GM18526 (cell line): ENCODE results near the gene ZIC5.

ENCODE experiments used
- POLR2A ChIP-seq: IDR thresholded peaks from 3 replicates; pipeline ENCODE4 v1.6.1; 2011; ENCODE audit not compliant: insufficient read length; ENCODE audit errors: extremely low read depth

The ZIC5 gene

GRCh38 chr13:99948907-99949678 is 22.5 kb downstream of the ZIC5 start:
- TF ChIP-seq POLR2A, result no peak

- TF ChIP-seq POLR2A, result no peak
Observed at GRCh38 chr13:99948411-99948810, 23.2 kb downstream of the ZIC5 start.

GRCh38 chr13:99947666-99948065 is 23.9 kb downstream of the ZIC5 start:
- TF ChIP-seq POLR2A, result no peak

- TF ChIP-seq POLR2A, result no peak
Observed at GRCh38 chr13:99944606-99945005, 27.0 kb downstream of the ZIC5 start.

GRCh38 chr13:99944102-99944501 is 27.5 kb downstream of the ZIC5 start:
- no peak for TF ChIP-seq POLR2A

- TF ChIP-seq POLR2A, result no peak
Observed at GRCh38 chr13:99941911-99942310, 29.7 kb downstream of the ZIC5 start.

GRCh38 chr13:99941086-99941485 is 30.5 kb downstream of the ZIC5 start:
- no peak for TF ChIP-seq POLR2A

- no peak for TF ChIP-seq POLR2A
Observed at GRCh38 chr13:99938635-99939034, 32.9 kb downstream of the ZIC5 start.

GRCh38 chr13:99935772-99936171 is 35.8 kb downstream of the ZIC5 start:
- TF ChIP-seq POLR2A, result no peak

GRCh38 chr13:99932912-99933311 is 38.7 kb downstream of the ZIC5 start:
- TF ChIP-seq POLR2A, result no peak

- TF ChIP-seq POLR2A, result no peak
Observed at GRCh38 chr13:99930925-99931324, 40.6 kb downstream of the ZIC5 start.

GRCh38 chr13:99929866-99930265 is 41.7 kb downstream of the ZIC5 start:
- no peak for TF ChIP-seq POLR2A

- TF ChIP-seq POLR2A, result no peak
Observed at GRCh38 chr13:99926014-99926731, 45.4 kb downstream of the ZIC5 start.

GRCh38 chr13:99923877-99924582 is 47.5 kb downstream of the ZIC5 start:
- TF ChIP-seq POLR2A, result no peak

- no peak for TF ChIP-seq POLR2A
Observed at GRCh38 chr13:99922631-99923404, 48.7 kb downstream of the ZIC5 start.

- no peak for TF ChIP-seq POLR2A
Observed at GRCh38 chr13:99919132-99919531, 52.4 kb downstream of the ZIC5 start.
